NCI-H2107 (cell line): ENCODE measurements around the gene MCFD2.

ENCODE experiments used
- DNase-seq: peaks from one replicate; lab custom pipeline; 2025; lab: John Stamatoyannopoulos, UW

The MCFD2 gene

DNA sequence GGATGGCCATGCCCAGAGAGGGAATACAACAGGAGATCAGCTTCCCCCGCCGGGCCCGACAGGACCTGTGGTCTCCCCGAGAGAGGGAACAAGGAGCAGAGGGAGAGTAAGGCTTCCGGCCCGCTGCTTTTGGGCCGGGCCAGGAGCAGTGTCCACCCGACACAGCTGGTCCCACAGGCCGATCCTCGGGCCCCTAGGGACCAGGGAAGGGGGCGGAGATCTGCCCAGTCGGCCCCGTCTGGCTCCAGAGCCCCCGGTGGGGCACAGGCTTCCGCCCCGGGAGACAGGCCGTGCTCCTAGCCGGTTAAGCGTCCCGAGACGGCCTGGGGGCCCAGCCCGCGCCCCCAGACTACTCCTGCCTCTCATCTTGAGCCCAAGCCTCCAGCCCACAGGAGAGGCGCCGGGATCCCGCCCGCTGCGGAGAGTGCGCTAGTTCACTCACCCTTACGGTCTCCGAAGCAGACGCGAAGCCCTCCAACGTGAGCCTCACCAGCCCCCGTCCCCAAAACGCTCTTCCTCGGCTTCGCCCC lies at the start of gene MCFD2:
MCFD2 (minus strand) TSS at position 526 of the 530 bp plus-strand sequence. CDS start 6,635 bp downstream, outside the sequence.
- no peak for DNase-seq

GRCh38 chr2:46964835-46965560 lies 49.4 kb upstream of the MCFD2 start:
- no peak for DNase-seq

- no peak for DNase-seq
These were observed 48.5 kb upstream of the MCFD2 start for GRCh38 chr2:46963941-46964673.

GRCh38 chr2:46963210-46963609 lies 47.6 kb upstream of the MCFD2 start:
- no peak for DNase-seq

DNA sequence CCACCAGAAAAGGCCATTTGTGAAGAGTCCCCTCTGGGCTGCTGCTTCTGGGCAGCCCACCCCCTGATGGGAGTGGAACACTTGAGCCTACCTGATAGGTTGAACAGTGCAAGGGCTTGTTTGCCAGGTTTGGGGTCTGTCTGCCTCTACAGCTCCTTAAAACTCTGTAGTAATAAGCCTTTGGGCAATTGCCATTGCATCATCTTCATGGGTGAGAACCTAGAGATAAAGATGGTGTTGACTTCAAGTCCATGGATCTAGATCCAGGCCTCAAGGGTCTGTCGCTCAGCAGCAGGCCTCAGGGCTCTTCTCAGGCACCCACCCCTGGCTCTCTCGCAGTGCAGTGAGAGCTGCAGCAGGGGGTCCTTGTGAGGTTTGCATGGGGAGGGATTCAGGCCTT lies 47.1 kb upstream of the MCFD2 start:
- DNase-seq: no peak

DNA sequence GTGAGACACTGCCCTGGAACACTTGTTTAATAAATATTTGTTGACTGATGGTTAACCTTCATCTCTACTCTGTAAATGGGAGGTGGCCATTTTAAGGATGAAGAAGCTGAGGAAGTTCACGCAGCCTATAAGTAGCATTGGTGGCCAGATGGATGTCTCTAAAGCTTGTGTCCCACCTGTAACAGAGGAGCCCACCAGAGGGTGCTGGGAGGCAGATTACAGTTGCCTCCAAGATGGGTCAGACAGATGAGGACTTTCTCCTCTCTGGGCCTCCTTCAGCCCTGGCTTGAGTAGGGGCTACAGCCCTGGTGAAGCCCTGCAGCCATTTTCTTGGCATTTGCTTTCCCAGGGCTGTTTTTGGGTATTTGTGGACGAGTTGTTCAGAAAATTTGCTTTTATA lies 45.0 kb upstream of the MCFD2 start:
- no peak for DNase-seq

DNA sequence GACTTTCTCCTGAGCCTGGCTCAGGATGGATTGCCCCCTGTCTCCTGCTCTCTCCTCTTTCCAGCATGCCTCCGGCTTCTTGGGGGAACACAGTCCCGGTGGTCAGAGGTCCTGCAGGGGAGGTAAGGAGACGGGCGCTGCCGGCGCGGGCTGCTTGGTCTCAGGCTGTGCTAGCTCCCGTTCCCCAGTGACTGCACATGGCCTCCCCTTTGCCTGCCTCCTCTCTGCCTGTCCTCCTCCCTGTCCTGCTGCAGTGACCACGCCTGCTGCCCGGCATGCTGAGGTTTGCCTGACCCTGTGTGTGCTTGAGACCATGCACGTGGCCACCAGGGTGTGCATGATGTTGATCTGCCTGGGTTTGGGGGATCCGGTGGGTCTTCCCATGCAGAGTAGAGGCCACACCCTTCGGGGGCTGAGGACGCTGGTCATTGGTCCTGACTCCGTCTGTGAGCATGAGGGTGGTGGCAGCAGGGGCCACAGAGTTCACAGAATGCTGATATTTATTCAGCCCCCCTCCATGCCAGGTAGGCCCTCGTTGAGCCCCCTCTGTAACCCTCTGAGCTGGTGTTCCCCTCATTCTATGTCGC lies 42.9 kb upstream of the MCFD2 start:
- DNase-seq: no peak

DNA sequence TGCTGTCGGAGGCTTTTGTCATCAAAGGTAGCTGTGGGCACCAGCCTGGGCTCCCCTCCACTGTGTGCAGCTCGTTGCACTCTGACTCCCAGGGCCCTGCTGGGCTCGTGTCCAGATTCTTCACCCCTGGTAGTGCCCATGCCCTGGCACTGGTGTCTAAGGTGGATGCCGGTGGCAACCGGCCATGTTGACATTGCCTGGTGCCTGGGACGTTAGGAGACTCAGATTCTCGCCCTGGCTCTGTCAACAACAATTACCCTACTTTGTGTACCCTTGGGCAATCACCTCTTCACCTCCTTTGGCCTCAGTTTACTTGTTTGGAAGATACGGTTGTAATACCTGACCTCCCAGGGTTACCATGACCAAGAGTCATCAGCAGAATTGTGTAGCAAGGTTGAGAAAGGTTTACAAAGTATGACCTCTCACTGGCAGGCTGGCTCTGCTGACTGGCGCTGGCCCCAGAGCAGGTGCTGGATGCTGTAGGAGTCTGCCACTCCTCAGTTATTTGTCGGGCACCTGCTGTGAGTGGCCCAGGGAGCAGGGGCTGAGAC lies 41.5 kb upstream of the MCFD2 start:
- DNase-seq: no peak

DNA sequence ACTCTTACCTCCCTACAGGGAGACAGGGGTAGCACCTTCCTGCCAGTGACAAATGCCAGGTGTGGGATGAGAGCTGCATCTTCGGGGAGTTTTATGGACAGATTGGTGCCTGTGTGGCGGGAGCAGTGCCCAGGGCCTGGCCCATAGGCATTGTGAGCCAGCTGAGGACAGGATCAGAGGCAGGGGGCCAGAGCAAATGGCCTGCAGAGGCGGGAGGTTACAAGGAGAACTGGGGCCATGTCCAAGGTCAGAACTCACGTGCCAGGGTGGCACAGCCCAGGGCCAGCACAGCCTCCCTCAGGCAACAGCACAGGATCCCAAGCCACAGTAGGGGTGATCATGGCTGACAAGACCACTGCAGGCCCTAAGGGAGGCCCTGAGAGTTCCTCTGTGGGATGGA lies 40.2 kb upstream of the MCFD2 start:
- no peak for DNase-seq

DNA sequence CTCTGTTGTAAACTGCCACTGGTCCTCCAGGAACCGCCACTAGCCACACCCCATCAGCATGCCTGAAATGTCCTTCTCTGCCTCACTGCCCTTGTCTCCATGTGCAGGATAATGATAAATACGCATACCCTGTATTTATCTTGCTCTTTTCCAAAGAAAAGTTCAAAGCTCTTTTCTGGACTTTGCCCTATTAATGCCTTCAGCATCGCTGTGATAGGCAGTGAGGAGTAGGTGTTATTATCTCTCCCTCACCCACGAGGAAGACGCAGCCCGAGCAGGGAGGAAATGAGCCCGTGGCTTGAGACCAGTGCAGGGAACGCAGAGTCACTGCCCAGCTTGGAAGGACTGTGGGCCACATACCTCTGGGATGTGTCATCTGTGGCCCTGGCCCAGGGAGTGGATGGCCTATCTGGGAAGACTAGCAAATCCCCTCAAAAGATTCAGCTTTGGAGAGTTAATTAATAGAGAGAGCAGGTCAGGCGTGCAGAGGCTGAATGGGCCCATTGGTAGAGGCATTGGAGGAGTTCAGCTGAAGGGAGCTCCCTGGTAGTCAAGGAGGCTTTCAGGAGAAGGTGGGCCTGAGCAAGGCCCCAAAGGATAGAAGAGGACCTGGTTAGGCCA lies 39.5 kb upstream of the MCFD2 start:
- DNase-seq: no peak

GRCh38 chr2:46952171-46952570 lies 36.6 kb upstream of the MCFD2 start:
- DNase-seq: no peak

DNA sequence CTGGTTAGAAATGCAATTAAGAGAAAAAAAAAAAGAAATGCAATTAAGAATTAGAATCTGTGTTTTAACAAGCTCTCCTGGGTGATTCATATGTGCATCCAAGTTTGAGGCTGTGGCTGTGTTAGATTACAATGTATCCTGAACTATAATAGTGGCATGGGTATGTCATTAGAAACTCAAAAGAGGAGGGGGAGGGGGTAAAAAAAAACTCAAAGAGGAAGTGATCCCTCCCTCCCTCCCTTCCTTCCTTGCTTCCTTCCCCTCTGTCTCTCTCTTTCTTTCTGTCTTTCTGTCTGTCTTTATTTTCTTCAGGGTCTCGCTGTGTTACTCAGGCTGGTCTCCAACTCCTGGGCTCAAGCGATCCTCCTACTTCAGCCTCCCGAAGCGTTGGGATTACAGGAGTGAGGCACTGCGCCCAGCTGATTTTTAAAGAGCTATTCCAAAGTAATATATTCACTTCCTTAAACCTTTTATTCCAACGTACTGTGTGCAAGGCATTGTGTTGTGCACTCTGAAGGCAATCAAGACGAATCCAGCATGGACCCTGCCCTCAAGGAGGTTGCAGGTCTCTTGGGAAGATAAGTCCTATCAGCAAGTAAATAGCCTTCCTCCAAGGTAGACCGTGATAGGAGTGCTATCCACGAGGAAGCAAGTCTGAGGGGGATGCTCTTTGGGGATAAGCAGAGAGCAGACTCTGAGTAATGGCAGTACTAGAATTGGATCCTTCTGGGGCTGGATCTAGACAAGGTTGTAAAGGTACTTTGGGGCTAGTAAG lies 35.9 kb upstream of the MCFD2 start:
- DNase-seq: no peak

GRCh38 chr2:46950314-46950713 lies 34.7 kb upstream of the MCFD2 start:
- no peak for DNase-seq

DNA sequence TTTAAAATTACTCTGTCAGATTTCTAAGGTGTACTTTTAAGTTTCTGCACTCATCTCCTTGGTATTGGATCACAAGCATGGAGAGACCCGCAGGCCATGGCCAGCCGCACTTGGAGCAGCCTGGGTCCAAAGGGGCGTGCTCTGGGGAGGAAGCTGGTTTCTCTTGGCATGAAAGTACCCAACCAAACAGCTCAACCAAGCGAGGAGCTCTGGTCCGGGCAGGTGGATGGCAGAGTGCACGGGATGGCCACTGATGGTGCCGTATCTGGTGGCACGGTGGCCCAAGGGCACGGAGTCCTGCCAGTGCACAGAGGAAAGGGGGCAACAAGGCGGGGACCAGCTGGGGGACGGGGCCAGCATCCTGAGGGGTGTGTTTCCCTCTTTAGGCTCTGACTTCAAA lies 32.2 kb upstream of the MCFD2 start:
- DNase-seq: no peak

- no peak for DNase-seq
These were observed 30.1 kb upstream of the MCFD2 start for GRCh38 chr2:46945671-46946070.

DNA sequence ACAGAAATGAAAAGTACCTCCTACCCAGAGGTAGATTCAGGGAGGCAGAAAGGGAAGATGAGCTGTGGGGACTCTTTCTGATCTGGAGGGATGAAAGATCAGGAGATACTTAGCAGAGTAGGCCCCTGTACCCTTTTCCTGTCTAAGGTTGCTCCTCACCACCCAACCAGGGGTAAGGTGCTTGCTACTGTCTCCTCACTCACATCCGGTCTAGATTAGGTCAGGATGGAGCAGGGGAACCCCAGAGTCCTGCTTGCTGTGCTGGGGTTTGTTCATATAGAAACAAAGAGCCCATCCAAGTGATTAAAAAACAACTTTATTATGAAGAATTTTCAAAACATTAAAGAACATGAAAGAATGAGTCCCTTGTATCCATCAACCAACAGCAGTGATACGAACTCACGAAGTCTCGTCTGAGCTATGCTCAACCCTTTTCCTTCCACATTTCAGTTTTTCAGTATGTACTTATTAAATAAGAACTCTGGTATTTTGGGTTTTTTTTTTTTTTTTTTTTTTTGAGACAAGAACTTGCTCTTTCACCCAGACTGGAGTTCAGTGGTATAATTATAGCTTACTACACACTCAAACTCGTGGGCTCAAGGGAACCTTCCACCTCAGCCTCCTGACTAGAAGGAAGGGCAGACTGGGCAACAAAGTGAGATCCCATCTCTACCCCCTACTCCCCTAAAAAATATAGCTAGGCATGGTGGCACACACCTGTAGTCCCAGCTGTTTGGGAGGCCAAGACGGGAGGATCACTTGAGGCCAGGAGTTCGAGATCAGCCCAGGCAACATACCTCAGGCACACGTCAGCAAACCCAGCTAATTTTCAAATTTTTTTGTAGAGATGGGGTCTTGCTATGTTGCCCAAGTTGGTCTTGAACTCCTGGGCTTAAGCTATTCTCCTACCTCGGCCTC lies 28.5 kb upstream of the MCFD2 start:
- DNase-seq: no peak

- DNase-seq: no peak
These were observed 27.5 kb upstream of the MCFD2 start for GRCh38 chr2:46942891-46943626.

DNA sequence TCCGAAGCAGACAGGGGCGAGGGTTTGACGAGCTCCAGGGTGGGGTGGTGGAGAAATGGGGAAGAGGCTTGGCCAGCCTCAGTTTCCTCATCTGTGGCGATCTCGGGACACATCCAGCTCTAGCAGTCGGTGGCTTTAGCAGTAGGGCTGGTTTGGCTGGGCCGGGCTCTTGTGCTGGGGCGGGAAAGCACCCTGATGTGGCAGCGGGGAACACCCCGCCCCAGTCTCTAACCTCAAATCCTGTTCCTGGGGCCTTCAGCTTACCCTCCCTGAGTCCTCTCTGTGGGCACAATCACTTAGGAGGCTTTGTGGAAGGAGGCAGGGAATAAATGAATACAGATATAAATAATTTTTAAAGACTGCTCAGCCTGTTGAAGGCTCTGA lies 26.5 kb upstream of the MCFD2 start:
- DNase-seq: no peak

DNA sequence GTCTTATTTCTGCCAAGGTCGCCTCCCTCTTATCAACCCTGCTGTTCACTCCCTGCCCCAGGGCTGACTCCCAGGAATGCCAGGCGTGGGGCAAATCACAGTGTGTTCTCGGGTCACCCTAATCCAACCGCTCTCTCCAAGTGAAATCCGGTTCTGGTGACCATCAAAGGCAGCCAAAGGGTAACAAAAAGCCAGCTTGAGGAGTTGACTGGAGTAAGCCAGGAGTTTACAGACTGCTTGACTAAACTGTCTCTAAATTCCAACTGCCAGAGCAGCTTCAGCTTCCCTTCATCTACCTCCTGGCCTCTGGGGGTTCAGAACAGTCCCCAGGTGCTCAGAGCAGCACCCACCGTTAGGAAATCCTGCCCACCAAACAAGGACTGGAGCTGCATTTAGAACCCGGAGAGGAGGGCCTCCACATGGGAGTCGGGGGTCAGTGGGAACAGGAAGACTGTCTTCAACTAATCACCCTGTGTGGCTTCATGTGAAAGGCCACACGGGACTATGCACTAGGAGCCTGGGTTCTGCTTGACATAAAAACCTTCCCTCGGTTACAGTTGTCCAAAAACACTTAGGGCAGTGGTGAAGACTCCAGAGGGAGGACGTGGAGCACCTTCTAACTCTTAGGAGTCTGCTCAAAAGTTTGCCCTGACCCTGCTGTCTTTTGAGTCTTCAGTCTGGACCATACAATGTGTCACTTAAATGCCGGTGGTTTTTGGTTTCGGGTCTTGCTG lies 24.2 kb upstream of the MCFD2 start:
- DNase-seq: no peak
